HEK293 (cell line): ENCODE data around the gene ADM2.
A peak's percentile ranks its signal among the peaks of the same experiment; 100 is the strongest.

Experiments used
- CTCF ChIA-PET: fragments of 350-600 bp; formaldehyde crosslinking; extraction: SDS; loops from one replicate; lab custom pipeline; 2021; ENCODE audit warnings: antibody characterized with exemption; lab: Yijun Ruan, JAX
- POLR2A ChIA-PET: fragments of 300-600 bp; formaldehyde crosslinking; extraction: SDS; loops from one replicate; lab custom pipeline; 2020; ENCODE audit warnings: antibody characterized with exemption, inconsistent platforms; lab: Yijun Ruan, JAX
- H3K27ac ChIP-seq: fragments of 200-500 bp; sonication (Bioruptor generic); 2 replicates; pipeline ENCODE4 v1.5.1; 2014; ENCODE audit warnings: low read depth, low read length, control low read depth, inconsistent platforms; ENCODE audit errors: extremely low read depth
- H3K36me3 ChIP-seq, 2 experiments: fragments of 200-500 bp in 1 of 2; sonication (Bioruptor generic) in 1 of 2; 1 replicate in 1 of 2; 2 replicates in 1 of 2; pipeline ENCODE4 v1.5.1; 2014 to 2017; ENCODE audit warnings: inconsistent platforms in 2 of 2, low read length in 2 of 2; ENCODE audit not compliant: control insufficient read depth in 2 of 2, insufficient read depth in 1 of 2
- H3K4me1 ChIP-seq: fragments of 200-500 bp; sonication (Bioruptor generic); 2 replicates; pipeline ENCODE4 v1.5.1; 2014; ENCODE audit warnings: mild to moderate bottlenecking, low read length, inconsistent platforms; ENCODE audit not compliant: control insufficient read depth, insufficient read depth
- H3K4me3 ChIP-seq: 2 replicates; pipeline ENCODE4 v1.5.1; 2011; ENCODE audit warnings: low read depth, mild to moderate bottlenecking, control low read depth, low read length, moderate library complexity
- H3K9me3 ChIP-seq: fragments of 200-500 bp; sonication (Bioruptor generic); 2 replicates; pipeline ENCODE4 v1.5.1; 2014; ENCODE audit warnings: low read depth, low read length, inconsistent platforms; ENCODE audit not compliant: control insufficient read depth, insufficient read depth
- GLI2 ChIP-seq: fragments of 450-650 bp; formaldehyde crosslinking; IDR thresholded peaks from 2 replicates; pipeline ENCODE4; 2017; ENCODE audit warnings: missing biosample characterization, missing genetic modification characterization, low read depth, borderline replicate concordance
- MEIS1 ChIP-seq: sonication (generic); formaldehyde crosslinking; IDR thresholded peaks from 2 replicates; pipeline ENCODE4 v1.8.1; 2022; ENCODE audit warnings: missing genetic modification reagents, mild to moderate bottlenecking, borderline replicate concordance
- RBAK ChIP-seq: fragments of 450-650 bp; formaldehyde crosslinking; IDR thresholded peaks from 2 replicates; pipeline ENCODE4 v1.5.1; 2016; ENCODE audit warnings: missing biosample characterization, missing genetic modification characterization
- SCRT1 ChIP-seq: fragments of 450-650 bp; formaldehyde crosslinking; IDR thresholded peaks from 2 replicates; pipeline ENCODE4 v1.5.1; 2016; ENCODE audit warnings: missing biosample characterization, missing genetic modification characterization, borderline replicate concordance
- TRIM28 ChIP-seq: IDR thresholded peaks from 2 replicates; pipeline ENCODE4 v1.6.1; 2011; ENCODE audit warnings: low read length, control low read depth, borderline replicate concordance
- ZFHX2 ChIP-seq: fragments of 450-650 bp; formaldehyde crosslinking; conservative IDR thresholded peaks from 2 replicates; pipeline ENCODE4 v1.5.1; 2016; ENCODE audit warnings: missing biosample characterization, missing genetic modification characterization
- ZNF121 ChIP-seq: fragments of 450-650 bp; formaldehyde crosslinking; IDR thresholded peaks from 2 replicates; pipeline ENCODE4 v1.5.1; 2016; ENCODE audit warnings: missing biosample characterization, missing genetic modification characterization
- ZNF2 ChIP-seq: fragments of 450-650 bp; formaldehyde crosslinking; IDR thresholded peaks from 2 replicates; pipeline ENCODE4 v1.5.1; 2016; ENCODE audit warnings: missing biosample characterization, missing genetic modification characterization
- ZNF23 ChIP-seq: fragments of 450-650 bp; formaldehyde crosslinking; IDR thresholded peaks from 2 replicates; pipeline ENCODE4 v1.5.1; 2016; ENCODE audit warnings: missing biosample characterization, missing genetic modification characterization, borderline replicate concordance
- ZNF239 ChIP-seq: fragments of 450-650 bp; formaldehyde crosslinking; IDR thresholded peaks from 2 replicates; pipeline ENCODE4 v1.5.1; 2016; ENCODE audit warnings: missing biosample characterization, missing genetic modification characterization
- ZNF292 ChIP-seq: fragments of 450-650 bp; formaldehyde crosslinking; IDR thresholded peaks from 2 replicates; pipeline ENCODE4 v1.5.1; 2016; ENCODE audit warnings: low read depth, missing biosample characterization, missing genetic modification characterization, borderline replicate concordance
- ZNF311 ChIP-seq: fragments of 450-650 bp; formaldehyde crosslinking; IDR thresholded peaks from 2 replicates; pipeline ENCODE4 v1.5.1; 2017; ENCODE audit warnings: missing biosample characterization, missing genetic modification characterization, borderline replicate concordance
- ZNF37A ChIP-seq: fragments of 450-650 bp; IDR thresholded peaks from 2 replicates; pipeline ENCODE4 v1.5.1; 2018; ENCODE audit warnings: missing biosample characterization, missing genetic modification characterization
- ZNF423 ChIP-seq: fragments of 450-650 bp; formaldehyde crosslinking; IDR thresholded peaks from 2 replicates; pipeline ENCODE4 v1.5.1; 2016; ENCODE audit warnings: missing biosample characterization, missing genetic modification characterization
- ZNF626 ChIP-seq: fragments of 450-650 bp; sonication (Bioruptor Pico); formaldehyde crosslinking; IDR thresholded peaks from 2 replicates; pipeline ENCODE4 v1.5.1; 2018; ENCODE audit warnings: missing biosample characterization, missing genetic modification characterization, inconsistent platforms
- ZNF777 ChIP-seq: fragments of 450-650 bp; formaldehyde crosslinking; IDR thresholded peaks from 2 replicates; pipeline ENCODE4 v1.5.1; 2017; ENCODE audit warnings: missing biosample characterization, missing genetic modification characterization, borderline replicate concordance
- TF ChIP-seq, protein P1 (sequence below): fragments of 450-650 bp; formaldehyde crosslinking; IDR thresholded peaks from 2 replicates; pipeline ENCODE4 v1.5.1; 2016; ENCODE audit warnings: missing biosample characterization, missing genetic modification characterization
- TF ChIP-seq, protein P2 (sequence below): fragments of 450-650 bp; formaldehyde crosslinking; IDR thresholded peaks from 2 replicates; pipeline ENCODE4 v1.5.1; 2016; ENCODE audit warnings: missing biosample characterization, missing genetic modification characterization

Gene ADM2

DNA sequence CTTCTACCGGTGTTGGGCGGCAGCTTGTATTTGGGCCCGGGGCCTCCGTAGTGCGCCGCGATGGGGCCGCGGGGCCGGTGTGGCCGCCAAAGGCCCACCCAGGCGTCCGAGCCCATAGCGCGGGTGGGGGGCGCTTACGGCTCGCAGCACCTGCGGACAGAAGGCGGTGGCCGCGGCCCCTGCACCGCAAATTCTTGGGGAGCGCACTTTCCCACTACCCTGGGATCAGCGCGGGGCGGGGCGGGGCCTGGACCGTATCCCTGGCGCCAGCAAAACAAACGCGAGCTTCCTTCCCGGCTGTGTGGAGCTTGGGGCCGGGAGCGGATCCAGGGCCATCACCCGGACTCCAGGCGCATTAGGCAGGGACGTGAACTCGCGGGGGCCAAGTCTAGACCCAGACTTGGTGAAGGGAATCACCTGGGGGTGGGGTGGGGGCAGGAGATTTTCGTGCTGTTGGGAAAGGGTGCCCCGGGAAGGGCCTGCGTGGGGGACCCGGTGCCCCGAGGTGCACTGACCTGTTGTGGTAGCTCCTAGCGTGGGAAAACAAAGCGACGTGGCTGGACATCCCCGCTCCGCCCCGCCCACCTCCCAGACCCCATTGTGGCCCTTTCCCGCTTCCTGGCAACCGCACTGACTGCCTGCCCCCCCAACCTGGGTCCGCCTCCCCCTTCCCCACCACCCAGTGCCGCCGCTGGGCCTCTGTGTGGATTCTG, 50.8 kb downstream of the ADM2 start:
- no peak overlapping the region for H3K27ac ChIP-seq
- POLR2A ChIA-PET, result interaction anchor here (0.7 kb wide), 1 partner anchor 57 kb away, joined by 3 read pairs; no protein-coding TSS in a partner anchor
- TF ChIP-seq ZNF2 (tag by site-specific recombination), result no peak
- TF ChIP-seq MEIS1 (CRISPR knock-in tag), result no peak
- no peak for TF ChIP-seq ZNF423 (tag by site-specific recombination)
- TF ChIP-seq, protein P1, sequence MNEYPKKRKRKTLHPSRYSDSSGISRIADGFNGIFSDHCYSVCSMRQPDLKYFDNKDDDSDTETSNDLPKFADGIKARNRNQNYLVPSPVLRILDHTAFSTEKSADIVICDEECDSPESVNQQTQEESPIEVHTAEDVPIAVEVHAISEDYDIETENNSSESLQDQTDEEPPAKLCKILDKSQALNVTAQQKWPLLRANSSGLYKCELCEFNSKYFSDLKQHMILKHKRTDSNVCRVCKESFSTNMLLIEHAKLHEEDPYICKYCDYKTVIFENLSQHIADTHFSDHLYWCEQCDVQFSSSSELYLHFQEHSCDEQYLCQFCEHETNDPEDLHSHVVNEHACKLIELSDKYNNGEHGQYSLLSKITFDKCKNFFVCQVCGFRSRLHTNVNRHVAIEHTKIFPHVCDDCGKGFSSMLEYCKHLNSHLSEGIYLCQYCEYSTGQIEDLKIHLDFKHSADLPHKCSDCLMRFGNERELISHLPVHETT, result no peak
- TF ChIP-seq RBAK, result no peak
- no peak for TF ChIP-seq GLI2 (tag by site-specific recombination)
- no peak for TF ChIP-seq ZNF311
- TF ChIP-seq ZFHX2, result no peak
- no peak for TF ChIP-seq ZNF37A (tag by site-specific recombination)
- TF ChIP-seq, all 188 proteins: peak for 0
- Histone ChIP-seq H3K9me3 (no peaks in the 10 kb centered on the region), H3K4me1 (no peaks in the 10 kb centered on the region; the same call in 1 of the 2 replicates), H3K4me3 (no peak overlapping the region), H3K36me3 (no peaks in the 10 kb centered on the region)
- CTCF ChIA-PET, result no interaction called here

DNA sequence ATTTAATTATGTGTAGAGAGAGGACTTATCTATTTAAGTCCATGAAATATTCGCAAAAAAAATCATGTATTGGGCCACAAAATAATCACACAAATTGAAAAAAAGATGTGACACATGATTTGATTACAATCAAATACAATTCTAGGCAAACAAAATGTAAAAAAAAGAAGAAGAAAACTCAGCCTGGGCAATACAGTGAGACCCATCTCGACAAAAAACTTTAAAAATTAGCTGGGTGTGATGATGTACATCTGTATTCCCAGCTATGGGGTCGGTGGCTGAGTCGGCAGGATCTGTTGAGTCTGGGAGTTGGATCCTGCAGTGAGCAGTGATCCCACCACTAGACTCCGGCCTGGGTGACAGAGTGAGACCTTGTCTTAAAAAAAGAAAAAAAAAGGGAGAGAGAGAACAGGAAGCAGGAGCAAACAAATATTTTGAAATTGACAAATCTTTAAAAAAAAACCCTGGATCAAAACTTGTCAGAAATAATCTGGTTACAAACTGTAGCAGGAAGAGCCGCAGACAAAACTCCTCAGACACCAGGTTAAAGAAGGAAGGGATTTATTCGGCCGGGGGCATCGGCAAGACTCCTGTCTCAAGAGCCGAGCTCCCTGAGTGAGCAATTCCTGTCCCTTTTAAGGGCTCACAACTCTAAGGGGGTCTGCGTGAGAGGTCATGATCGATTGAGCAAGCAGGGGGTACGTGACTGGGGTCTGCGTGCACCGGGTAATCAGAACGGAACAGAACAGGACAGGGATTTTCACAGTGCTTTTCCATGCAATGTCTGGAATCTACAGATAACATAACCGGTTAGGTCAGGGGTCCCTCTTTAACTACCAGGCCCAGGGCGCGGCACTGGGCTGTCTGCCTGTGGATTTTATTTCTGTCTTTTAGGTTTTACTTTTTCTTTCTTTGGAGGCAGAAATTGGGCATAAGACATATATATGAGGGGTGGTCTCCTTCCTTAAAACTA, 51.8 kb downstream of the ADM2 start:
- no peaks in the 10 kb centered on the region; the same call in 1 of the 2 replicates for H3K4me1 ChIP-seq
- no peak overlapping the region for H3K4me3 ChIP-seq
- no peaks in the 10 kb centered on the region for H3K9me3 ChIP-seq
- H3K36me3 ChIP-seq, result no peaks in the 10 kb centered on the region
- ChIA-PET POLR2A (interaction anchor here (0.6 kb wide), 1 partner anchor 231 kb away, joined by 4 read pairs; no protein-coding TSS in a partner anchor), CTCF (interaction anchor here (1.2 kb wide), 1 partner anchor 7 kb away, joined by 5 read pairs; the partner anchor contains the start of gene SCO2)
- TF ChIP-seq ZNF777 (no peak), ZNF23 (tag by site-specific recombination) (no peak), SCRT1 (tag by site-specific recombination) (no peak), ZNF239 (tag by site-specific recombination) (no peak), ZNF292 (no peak), TRIM28 (no peak), ZNF626 (tag by site-specific recombination) (no peak), ZNF121 (peak; percentile 90)
- TF ChIP-seq, protein P2, sequence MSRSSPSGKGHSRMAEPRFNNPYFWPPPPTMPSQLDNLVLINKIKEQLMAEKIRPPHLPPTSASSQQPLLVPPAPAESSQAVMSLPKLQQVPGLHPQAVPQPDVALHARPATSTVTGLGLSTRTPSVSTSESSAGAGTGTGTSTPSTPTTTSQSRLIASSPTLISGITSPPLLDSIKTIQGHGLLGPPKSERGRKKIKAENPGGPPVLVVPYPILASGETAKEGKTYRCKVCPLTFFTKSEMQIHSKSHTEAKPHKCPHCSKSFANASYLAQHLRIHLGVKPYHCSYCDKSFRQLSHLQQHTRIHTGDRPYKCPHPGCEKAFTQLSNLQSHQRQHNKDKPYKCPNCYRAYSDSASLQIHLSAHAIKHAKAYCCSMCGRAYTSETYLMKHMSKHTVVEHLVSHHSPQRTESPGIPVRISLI (tag by site-specific recombination), result 0 out of 2 replicates have a peak, but pooled peaks have one; percentile 31
- H3K27ac ChIP-seq, result no peak overlapping the region
